Right renal pelvis (tissue), 4 donors: ENCODE measurements around the gene PFDN1. TPM values are rescaled to one million over a fixed set of nuclear protein-coding genes. Genes with fewer than 3 reads are reported as not detected.

ENCODE experiments used
- DNase-seq, 4 donors: peaks; one replicate each; pipeline ENCODE4 v3.0.0-alpha.2; 2013; ENCODE audit warnings: low read depth in 4 of 4, low spot score in 3 of 4, missing footprints in 1 of 4
- polyA plus RNA-seq, 4 donors: library from polyadenylated mRNA; unstranded; fragments of 120-200 nt; gene quantifications; one replicate each; pipeline ENCODE4 v1.2.1, GENCODE V29; 2013; ENCODE audit not compliant: insufficient read length in 4 of 4

PFDN1 gene
- polyA plus RNA-seq, 4 donors, result 89.3 to 109 (median 104) TPM

DNA sequence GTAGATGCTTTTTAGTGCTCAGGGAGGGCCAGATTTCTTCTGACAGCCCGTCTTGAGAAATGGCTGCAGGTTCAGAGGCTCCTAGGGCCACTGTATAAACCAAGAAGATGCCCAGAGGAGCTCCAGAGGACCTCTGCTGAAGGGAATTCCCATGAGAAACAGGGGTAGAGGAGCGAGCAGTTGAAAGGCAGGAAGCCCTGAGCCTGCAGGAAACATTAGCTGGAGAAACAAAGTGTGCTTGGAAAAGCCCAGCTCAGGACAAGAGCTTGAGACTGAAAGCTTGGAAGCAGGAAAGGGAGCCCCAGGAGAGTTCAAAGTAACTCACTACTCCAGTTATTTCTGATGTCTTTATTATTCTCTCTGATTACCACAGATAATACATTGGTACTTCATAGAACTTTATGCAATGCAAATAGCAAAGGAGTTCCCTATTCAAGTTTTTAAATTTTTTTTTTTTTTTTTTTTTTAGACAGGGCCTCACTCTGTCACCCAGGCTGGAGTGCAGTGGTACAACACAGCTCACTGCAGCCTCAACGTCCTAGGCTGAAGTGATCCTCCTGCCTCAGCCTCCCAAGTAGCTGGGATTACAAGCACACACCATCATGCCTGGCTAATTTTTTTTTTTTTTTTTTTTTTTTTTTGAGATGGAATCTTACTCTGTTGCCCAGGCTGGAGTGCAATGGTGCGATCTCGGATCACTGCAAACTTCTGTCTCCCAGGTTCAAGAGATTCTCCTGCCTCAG lies 27.0 kb upstream of the PFDN1 start:
- DNase-seq, result no peak

DNA sequence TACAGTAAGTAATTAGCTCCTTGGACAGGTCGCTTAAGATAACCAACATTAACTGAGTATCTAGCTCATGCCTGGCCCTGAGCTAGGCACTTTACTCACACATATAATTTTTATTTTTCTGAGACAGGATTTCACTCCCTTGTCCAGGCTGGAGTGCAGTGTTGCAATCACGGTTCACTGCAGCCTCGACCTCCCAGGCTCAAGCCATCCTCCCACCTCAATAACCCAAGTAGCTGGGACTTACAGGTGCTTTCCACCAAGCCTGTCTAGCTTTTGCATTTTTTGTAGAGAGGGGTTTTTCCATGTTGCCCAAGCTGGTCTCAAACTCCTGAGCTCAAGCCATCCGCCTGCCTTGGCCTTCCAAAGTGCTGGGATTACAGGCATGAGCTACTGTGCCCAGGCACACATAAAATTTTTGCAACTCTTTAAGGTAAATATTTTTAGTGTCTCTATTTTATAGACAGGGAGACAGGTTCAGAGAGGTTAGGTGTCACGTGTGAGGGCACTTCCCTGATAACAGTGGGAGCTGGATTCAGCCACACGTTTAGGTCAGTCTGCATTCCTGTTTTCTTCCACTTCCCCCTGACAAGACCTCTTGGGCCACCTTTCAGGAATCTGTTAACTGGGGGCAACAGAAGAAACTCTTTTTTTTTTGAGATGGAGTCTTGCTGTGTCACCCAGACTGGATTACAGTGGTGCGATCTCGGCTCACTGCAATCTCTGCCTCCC lies 25.3 kb upstream of the PFDN1 start:
- DNase-seq, result no peak

GRCh38 chr5:140327589-140327988 lies 24.7 kb upstream of the PFDN1 start:
- no peak for DNase-seq

GRCh38 chr5:140325486-140325885 lies 22.6 kb upstream of the PFDN1 start:
- DNase-seq, result no peak

- DNase-seq, result no peak
Observed at GRCh38 chr5:140324617-140325241, 21.8 kb upstream of the PFDN1 start.

GRCh38 chr5:140324041-140324600 lies 21.2 kb upstream of the PFDN1 start:
- no peak for DNase-seq

GRCh38 chr5:140322751-140323731 lies 20.1 kb upstream of the PFDN1 start:
- no peak for DNase-seq

DNA sequence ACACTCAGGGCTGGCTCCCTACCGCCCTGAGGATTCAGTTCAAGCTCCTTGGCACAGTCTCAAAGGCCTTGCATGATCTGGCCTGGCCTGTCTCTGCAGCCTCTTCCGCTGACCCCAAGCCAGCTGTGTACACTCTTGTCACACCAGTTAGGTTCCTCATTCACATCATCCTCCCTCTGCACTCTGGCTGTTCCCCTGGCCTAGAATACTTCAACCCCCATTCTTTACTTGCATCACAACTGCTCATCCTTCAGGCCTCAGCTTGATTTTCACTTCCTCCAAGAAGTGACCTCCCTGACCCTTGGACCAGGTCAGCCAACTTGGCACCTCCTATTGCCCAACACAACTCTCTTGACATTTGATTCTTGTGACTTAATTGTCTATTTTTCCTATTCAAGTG lies 18.9 kb upstream of the PFDN1 start:
- no peak for DNase-seq

DNA sequence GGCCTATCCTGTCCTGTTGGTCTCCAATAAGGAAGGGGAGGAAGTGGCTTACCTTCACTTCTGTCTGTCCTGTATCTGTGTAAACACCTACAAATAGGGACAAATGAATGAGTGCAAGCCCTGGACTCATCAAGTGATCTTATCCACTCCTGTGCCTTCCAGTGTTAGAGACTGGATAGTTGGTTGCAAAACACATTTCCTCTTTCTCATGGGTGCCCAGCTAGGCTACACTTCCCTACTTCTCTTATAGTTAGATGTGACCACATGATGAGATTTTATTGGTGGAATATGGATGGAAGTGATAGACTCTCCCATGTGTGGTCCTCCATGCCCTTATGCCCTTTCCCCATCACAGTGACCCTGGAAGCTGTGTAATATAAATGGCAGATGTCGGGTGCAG lies 16.9 kb upstream of the PFDN1 start:
- DNase-seq, result no peak

- no peak for DNase-seq
Observed at GRCh38 chr5:140318792-140319191, 15.9 kb upstream of the PFDN1 start.

DNA sequence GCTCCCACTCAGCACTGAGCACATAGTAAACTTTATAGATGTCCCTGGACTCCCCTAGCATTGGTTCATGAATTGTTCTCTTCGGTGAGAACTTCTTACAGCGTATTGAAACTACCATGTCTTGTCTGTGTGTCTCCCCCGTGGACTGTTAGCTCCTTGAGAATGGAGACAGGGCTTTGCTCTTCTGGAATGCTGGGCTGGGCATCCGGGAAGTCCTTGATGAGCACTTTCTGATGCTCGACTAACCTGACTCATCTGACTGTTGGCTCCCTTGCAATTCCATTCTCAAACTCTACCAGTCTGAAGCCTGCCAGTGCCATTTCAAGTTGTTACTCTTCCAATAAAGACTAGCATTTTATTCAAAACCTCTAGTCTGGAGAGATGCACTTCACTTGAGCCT lies 15.0 kb upstream of the PFDN1 start:
- DNase-seq, result no peak

DNA sequence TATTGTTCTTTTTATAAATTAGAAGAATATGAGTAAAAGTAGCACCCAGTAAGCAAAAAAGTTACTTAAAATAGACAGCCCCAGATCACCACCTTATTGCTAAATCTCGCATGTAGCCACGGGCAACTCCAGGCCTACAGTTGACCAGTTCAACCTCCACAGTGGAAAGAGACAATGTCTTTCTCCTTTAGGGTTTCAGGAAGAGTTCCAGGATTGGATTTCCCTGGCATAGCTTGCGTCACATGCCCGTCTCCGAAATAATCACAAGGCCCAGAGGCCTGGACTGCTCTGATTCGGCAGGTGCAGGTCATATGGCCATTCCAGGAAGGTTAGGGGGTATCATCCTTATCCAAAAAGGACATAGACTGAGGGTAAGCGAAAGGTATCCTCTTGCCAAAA lies 9.9 kb upstream of the PFDN1 start:
- DNase-seq, result no peak

GRCh38 chr5:140312067-140312790 lies 9.3 kb upstream of the PFDN1 start:
- DNase-seq, result no peak

DNA sequence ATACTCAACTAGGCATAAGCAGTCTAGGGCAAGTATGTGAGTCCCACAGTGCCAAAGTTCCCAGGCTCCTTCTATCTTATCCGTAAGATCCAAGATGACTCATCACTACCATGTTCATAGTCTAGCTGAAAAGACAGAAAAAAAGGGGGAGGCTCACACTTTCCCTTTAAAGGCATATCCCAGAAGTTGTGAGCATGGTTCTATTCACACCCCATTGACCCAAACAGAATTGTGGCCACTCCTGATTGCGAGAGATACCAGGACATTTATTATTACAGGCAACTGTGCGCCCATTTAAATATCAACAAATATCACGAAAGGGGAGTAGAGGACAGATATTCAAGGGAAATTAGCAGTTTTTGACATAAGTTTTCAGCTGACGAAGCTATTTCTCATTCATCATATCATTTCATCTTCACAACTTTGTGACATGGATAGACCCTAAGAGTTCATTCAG lies 8.1 kb upstream of the PFDN1 start:
- DNase-seq, result no peak

- no peak for DNase-seq
Observed at GRCh38 chr5:140310434-140310833, 7.5 kb upstream of the PFDN1 start.

DNA sequence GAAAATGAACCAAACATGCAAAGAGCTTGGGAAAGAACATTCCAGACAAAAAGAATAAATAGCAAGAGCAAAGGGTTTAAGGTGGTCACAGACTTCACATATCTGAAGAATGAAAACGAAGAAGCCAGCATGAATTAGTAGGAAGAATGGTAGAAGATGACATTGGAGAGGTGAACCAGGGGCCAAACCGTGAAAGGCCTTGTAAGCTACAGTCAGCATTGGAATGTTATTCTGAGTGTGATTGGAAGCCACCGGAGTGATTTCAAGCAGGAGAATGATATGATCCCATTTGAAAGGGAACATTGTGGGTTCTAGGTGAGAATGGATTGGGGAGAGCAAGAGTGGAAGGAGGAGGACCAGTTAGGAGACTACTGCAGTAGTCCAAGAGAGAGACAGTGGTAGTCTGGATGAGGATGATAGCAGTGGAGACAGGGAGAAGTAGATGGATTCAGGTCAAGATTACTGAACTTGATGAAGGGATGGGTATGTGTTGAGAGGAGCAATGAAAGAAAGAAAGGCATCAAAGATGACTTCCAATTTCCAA lies 6.9 kb upstream of the PFDN1 start:
- no peak for DNase-seq

DNA sequence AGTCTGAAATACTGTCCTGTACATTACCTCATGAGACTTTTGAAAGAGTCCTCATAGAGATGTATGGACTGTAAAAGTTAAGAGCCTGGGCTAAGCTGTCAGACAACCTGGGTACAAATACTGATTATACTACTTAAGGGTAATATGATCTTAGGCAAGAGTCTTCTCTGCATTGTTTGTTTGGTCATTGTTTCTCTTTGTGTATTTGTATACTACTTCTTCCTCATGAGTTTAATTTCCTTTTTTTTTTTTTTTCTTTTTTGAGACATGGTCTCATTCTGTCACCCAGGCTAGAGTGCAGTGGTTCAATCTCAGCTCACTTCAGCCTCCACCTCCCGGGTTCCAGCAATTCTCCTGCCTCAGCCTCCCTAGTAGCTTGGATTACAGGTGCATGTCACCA lies 2.6 kb upstream of the PFDN1 start:
- DNase-seq, result no peak

DNA sequence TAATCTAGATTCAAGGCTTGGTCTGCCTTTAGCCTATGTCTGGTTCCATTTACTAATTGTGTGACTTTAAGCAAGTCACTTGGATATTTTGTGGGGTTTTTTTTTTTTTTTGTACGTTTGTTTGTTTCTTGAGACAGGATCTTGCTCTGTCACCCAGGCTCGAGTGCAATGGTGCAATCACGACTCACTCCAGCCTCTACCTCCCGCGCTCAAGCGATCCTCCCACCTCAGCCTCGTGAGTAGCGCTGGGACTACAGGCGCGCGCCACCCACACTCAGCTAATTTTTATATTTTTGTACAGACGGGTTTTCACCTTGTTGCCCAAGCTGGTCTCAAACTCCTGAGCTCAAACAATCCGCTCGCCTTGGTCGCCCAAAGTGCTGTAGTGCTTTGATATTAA lies 1.1 kb upstream of the PFDN1 start:
- DNase-seq, result no peak

DNA sequence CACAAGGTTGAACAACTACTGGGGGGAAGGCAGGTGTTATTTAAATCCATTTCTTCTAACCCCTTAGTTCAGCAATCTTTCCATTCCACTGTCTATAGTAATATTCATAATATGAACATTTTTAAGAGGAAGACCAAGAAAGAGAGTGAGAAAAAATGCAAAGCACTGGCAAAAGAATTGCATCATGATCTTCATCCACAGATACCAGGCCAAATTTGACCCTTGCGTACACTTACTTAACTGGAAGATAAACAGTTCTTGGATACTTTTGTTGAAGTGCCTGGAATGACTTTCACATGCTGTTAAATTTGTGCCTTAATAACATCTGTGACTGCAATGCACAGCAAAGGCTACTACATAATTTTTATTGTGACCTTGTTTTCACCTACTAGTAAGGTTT lies 1.8 kb downstream of the PFDN1 start:
- DNase-seq, result no peak
